HG03064 (cell line): ENCODE data around the gene RAB11A.

Source experiments
- ATAC-seq: cut with Tn5 transposase; IDR thresholded peaks from one replicate; pipeline ENCODE4 v1.9.1; 2021; ENCODE audit warnings: low read depth; ENCODE audit not compliant: unreplicated experiment

Gene RAB11A

GRCh38 chr15:65914981-65915925, 46.0 kb downstream of the RAB11A start:
- no peak for ATAC-seq

GRCh38 chr15:65916041-65916663, 46.9 kb downstream of the RAB11A start:
- ATAC-seq, result no peak

GRCh38 chr15:65916664-65917406, 47.5 kb downstream of the RAB11A start:
- ATAC-seq, result no peak

- no peak for ATAC-seq
Measured at GRCh38 chr15:65917407-65917756, 48.1 kb downstream of the RAB11A start.

- ATAC-seq, result no peak
Measured at GRCh38 chr15:65917936-65918335, 48.6 kb downstream of the RAB11A start.

- no peak for ATAC-seq
Measured at GRCh38 chr15:65918357-65918920, 49.1 kb downstream of the RAB11A start.

GRCh38 chr15:65918945-65919344, 49.7 kb downstream of the RAB11A start:
- no peak for ATAC-seq

- no peak for ATAC-seq
Measured at GRCh38 chr15:65919353-65919752, 50.1 kb downstream of the RAB11A start.

GRCh38 chr15:65920121-65920520, 50.8 kb downstream of the RAB11A start:
- ATAC-seq, result no peak

- peak; percentile 44 for ATAC-seq
Measured at GRCh38 chr15:65920825-65921309, 51.6 kb downstream of the RAB11A start.

- ATAC-seq, result no peak
Measured at GRCh38 chr15:65921780-65922179, 52.5 kb downstream of the RAB11A start.

GRCh38 chr15:65922621-65923020, 53.3 kb downstream of the RAB11A start:
- no peak for ATAC-seq

- no peak for ATAC-seq
Measured at GRCh38 chr15:65923264-65923663, 54.0 kb downstream of the RAB11A start.

- no peak for ATAC-seq
Measured at GRCh38 chr15:65924004-65924403, 54.7 kb downstream of the RAB11A start.

GRCh38 chr15:65925338-65925737, 56.0 kb downstream of the RAB11A start:
- no peak for ATAC-seq

GRCh38 chr15:65926459-65926858, 57.2 kb downstream of the RAB11A start:
- no peak for ATAC-seq

GRCh38 chr15:65926899-65927298, 57.6 kb downstream of the RAB11A start:
- no peak for ATAC-seq

- ATAC-seq, result no peak
Measured at GRCh38 chr15:65927545-65927944, 58.3 kb downstream of the RAB11A start.

GRCh38 chr15:65929573-65929972, 60.3 kb downstream of the RAB11A start:
- no peak for ATAC-seq

GRCh38 chr15:65930134-65930533, 60.8 kb downstream of the RAB11A start:
- ATAC-seq, result no peak

- ATAC-seq, result no peak
Measured at GRCh38 chr15:65931221-65931620, 61.9 kb downstream of the RAB11A start.
